H9 (cell line): ENCODE results near the gene METRN. TPM values are rescaled to one million over a fixed set of nuclear protein-coding genes. Genes with fewer than 3 reads are reported as not detected.

ENCODE experiments used
- DNase-seq: peaks from one replicate; pipeline ENCODE4 v3.0.0-alpha.2; 2017
- H2AFZ ChIP-seq: one replicate; pipeline ENCODE4 v1.6.1; 2013; ENCODE audit warnings: mild to moderate bottlenecking, low read length, control low read depth, moderate library complexity
- H2AK5ac ChIP-seq: 2 replicates; pipeline ENCODE4 v1.6.1; 2013; ENCODE audit warnings: low read length, control low read depth, mixed read lengths; ENCODE audit not compliant: insufficient read length
- H2BK120ac ChIP-seq: one replicate; pipeline ENCODE4 v1.6.1; 2013; ENCODE audit warnings: low read depth, mild to moderate bottlenecking, low read length, control low read depth, inconsistent platforms; ENCODE audit not compliant: poor library complexity, severe bottlenecking
- H2BK12ac ChIP-seq: 2 replicates; pipeline ENCODE4 v1.6.1; 2013; ENCODE audit warnings: low read length, control low read depth, mixed read lengths, low read depth; ENCODE audit not compliant: insufficient read length
- H2BK15ac ChIP-seq: 2 replicates; pipeline ENCODE4 v1.6.1; 2013; ENCODE audit warnings: low read depth, low read length, control low read depth
- H2BK20ac ChIP-seq: one replicate; pipeline ENCODE4 v1.6.1; 2013; ENCODE audit warnings: low read depth, mild to moderate bottlenecking, low read length, control low read depth, inconsistent platforms; ENCODE audit not compliant: poor library complexity, severe bottlenecking
- H2BK5ac ChIP-seq: 2 replicates; pipeline ENCODE4 v1.6.1; 2013; ENCODE audit warnings: low read length, control low read depth, mixed read lengths; ENCODE audit not compliant: insufficient read length
- H3K14ac ChIP-seq: 2 replicates; pipeline ENCODE4 v1.6.1; 2013; ENCODE audit warnings: low read length, control low read depth; ENCODE audit not compliant: insufficient read depth
- H3K18ac ChIP-seq: 2 replicates; pipeline ENCODE4 v1.6.1; 2013; ENCODE audit warnings: low read depth, mild to moderate bottlenecking, mixed read lengths, low read length, control low read depth; ENCODE audit not compliant: insufficient read length
- H3K23ac ChIP-seq: 2 replicates; pipeline ENCODE4 v1.6.1; 2013; ENCODE audit warnings: low read length, control low read depth, mixed read lengths, low read depth; ENCODE audit not compliant: insufficient read length
- H3K23me2 ChIP-seq: 2 replicates; pipeline ENCODE4 v1.6.1; 2013; ENCODE audit warnings: low read depth, mild to moderate bottlenecking, mixed read lengths, low read length, control low read depth; ENCODE audit not compliant: insufficient read length, poor library complexity, severe bottlenecking
- H3K27ac ChIP-seq: 2 replicates; pipeline ENCODE4 v1.5.1; 2013; ENCODE audit warnings: low read length, control low read depth, mixed read lengths, low read depth; ENCODE audit not compliant: insufficient read length
- H3K27me3 ChIP-seq: 2 replicates; pipeline ENCODE4 v1.6.1; 2013; ENCODE audit warnings: low read length, control low read depth, inconsistent platforms; ENCODE audit not compliant: insufficient read depth
- H3K4ac ChIP-seq: 2 replicates; pipeline ENCODE4 v1.6.1; 2013; ENCODE audit warnings: low read depth, mild to moderate bottlenecking, control low read depth, inconsistent platforms, low read length, moderate library complexity
- H3K4me1 ChIP-seq: 2 replicates; pipeline ENCODE4 v1.6.1; 2013; ENCODE audit warnings: low read length, control low read depth, inconsistent platforms; ENCODE audit not compliant: insufficient read depth
- H3K4me2 ChIP-seq: 2 replicates; pipeline ENCODE4 v1.6.1; 2013; ENCODE audit warnings: low read length, control low read depth, mixed read lengths; ENCODE audit not compliant: insufficient read length, insufficient read depth
- H3K56ac ChIP-seq: 2 replicates; pipeline ENCODE4 v1.6.1; 2013; ENCODE audit warnings: low read depth, mild to moderate bottlenecking, mixed read lengths, low read length, control low read depth; ENCODE audit not compliant: insufficient read length
- H3K79me1 ChIP-seq: 2 replicates; pipeline ENCODE4 v1.6.1; 2013; ENCODE audit warnings: low read depth, mild to moderate bottlenecking, moderate library complexity, low read length, control low read depth, inconsistent platforms; ENCODE audit not compliant: insufficient read depth, poor library complexity, severe bottlenecking
- H3K79me2 ChIP-seq: 2 replicates; pipeline ENCODE4 v1.6.1; 2013; ENCODE audit warnings: low read length, control low read depth, inconsistent platforms; ENCODE audit not compliant: insufficient read depth
- H3K9ac ChIP-seq: 2 replicates; pipeline ENCODE4 v1.6.1; 2013; ENCODE audit warnings: low read length, control low read depth, mixed read lengths; ENCODE audit not compliant: insufficient read length; ENCODE audit errors: extremely low read depth
- H3K9me3 ChIP-seq: one replicate; pipeline ENCODE4 v1.6.1; 2013; ENCODE audit warnings: low read depth, low read length, inconsistent platforms; ENCODE audit not compliant: control insufficient read depth
- H3T11ph ChIP-seq: one replicate; pipeline ENCODE4 v1.6.1; 2013; ENCODE audit warnings: mild to moderate bottlenecking, low read length, control low read depth, inconsistent platforms
- H4K20me1 ChIP-seq: one replicate; pipeline ENCODE4 v1.6.1; 2013; ENCODE audit not compliant: control insufficient read depth, insufficient read length, insufficient read depth
- H4K5ac ChIP-seq: 2 replicates; pipeline ENCODE4 v1.6.1; 2013; ENCODE audit warnings: low read depth, mild to moderate bottlenecking, mixed read lengths, low read length, control low read depth; ENCODE audit not compliant: insufficient read length
- H4K8ac ChIP-seq: replicated peaks from 2 replicates; pipeline ENCODE4 v1.6.1; 2013; ENCODE audit warnings: low read length, control low read depth, mixed read lengths, low read depth; ENCODE audit not compliant: insufficient read length
- H4K91ac ChIP-seq: 2 replicates; pipeline ENCODE4 v1.6.1; 2013; ENCODE audit warnings: low read depth, mild to moderate bottlenecking, moderate library complexity, mixed read lengths, low read length, control low read depth; ENCODE audit not compliant: insufficient read length
- H3K27ac Mint-ChIP-seq, 3 experiments: 2 replicates in 2 of 3; 3 replicates in 1 of 3; pipeline ENCODE4 v1.8.0; 2020 to 2021; ENCODE audit warnings: mixed read lengths in 3 of 3, mild to moderate bottlenecking in 1 of 3, moderate library complexity in 1 of 3
- H3K27me3 Mint-ChIP-seq: 2 replicates; pipeline ENCODE4 v1.8.0; 2021; ENCODE audit warnings: low read depth, mild to moderate bottlenecking, moderate library complexity, mixed read lengths
- H3K36me3 Mint-ChIP-seq, 3 experiments: 2 replicates in 2 of 3; 3 replicates in 1 of 3; pipeline ENCODE4 v1.8.0; 2020 to 2021; ENCODE audit warnings: low read depth in 3 of 3, mixed read lengths in 3 of 3; ENCODE audit not compliant: insufficient read depth in 1 of 3
- H3K4me1 Mint-ChIP-seq, 2 experiments: 2 replicates each; pipeline ENCODE4 v1.8.0; 2020; ENCODE audit warnings: mixed read lengths in 2 of 2
- H3K4me3 Mint-ChIP-seq, 2 experiments: 2 replicates in 1 of 2; 3 replicates in 1 of 2; pipeline ENCODE4 v1.8.0; 2020 to 2021; ENCODE audit warnings: mild to moderate bottlenecking in 2 of 2, mixed read lengths in 2 of 2, moderate library complexity in 1 of 2
- H3K9me3 Mint-ChIP-seq, 2 experiments: 2 replicates in 1 of 2; 3 replicates in 1 of 2; pipeline ENCODE4 v1.8.0; 2020; ENCODE audit warnings: mild to moderate bottlenecking in 2 of 2, mixed read lengths in 2 of 2, moderate library complexity in 1 of 2
- CTCF ChIP-seq: fragments of 200-600 bp; sonication (generic); conservative IDR thresholded peaks from 3 replicates; pipeline ENCODE4 v1.8.0; 2021; ENCODE audit warnings: antibody characterized with exemption, mild to moderate bottlenecking
- WGBS: extraction: QIAGEN DNeasy Blood & Tissue Kit; methylation state at CpG from one replicate; pipeline ENCODE4 v1.1.7; 2013; ENCODE audit warnings: missing lambda C conversion rate, low lambda C conversion rate, mixed read lengths; ENCODE audit not compliant: insufficient read length; ENCODE audit errors: extremely low coverage; 5-methylcytosine and 5-hydroxymethylcytosine counted together
- total RNA-seq: library from RNA; stranded (reverse); gene quantifications from 2 replicates; pipeline ENCODE4 v1.2.1, GENCODE V29; 2021

Gene METRN
- total RNA-seq, 1 experiment from 2014 or later = 26.2 TPM

GRCh38 chr16:733382-734207, 18.7 kb downstream of the METRN start:
- Histone ChIP-seq H2BK120ac (no peak overlapping the region), H3K79me2 (no peaks in the 10 kb centered on the region), H2BK20ac (no peak overlapping the region), H3K27me3 (no peaks in the 10 kb centered on the region), H3K79me1 (no peaks in the 10 kb centered on the region), H3K27ac (no peak overlapping the region), H3K9ac (no peak overlapping the region), H3T11ph (no peak overlapping the region), H2AK5ac (no peak overlapping the region), H3K23me2 (peaks cover under 1% of the 10 kb centered on the region), H3K4me1 (no peaks in the 10 kb centered on the region), H2BK12ac (no peak overlapping the region), H2BK15ac (no peak overlapping the region), H3K18ac (no peak overlapping the region), H3K23ac (no peak overlapping the region), H3K14ac (no peak overlapping the region), H3K4ac (no peak overlapping the region), H4K91ac (no peak overlapping the region), H2BK5ac (no peak overlapping the region), H4K5ac (no peak overlapping the region), H2AFZ (no peak overlapping the region), H3K4me2 (no peak overlapping the region), H3K56ac (no peak overlapping the region), H4K8ac (no peak overlapping the region), H4K20me1 (no peaks in the 10 kb centered on the region), H3K9me3 (no peaks in the 10 kb centered on the region)
- Mint-ChIP-seq H3K27ac (no peak overlapping the region), H3K9me3 (no peaks in the 10 kb centered on the region), H3K4me1 (peaks cover 4 to 9% of the 10 kb centered on the region in 2 experiments), H3K27me3 (no peaks in the 10 kb centered on the region), H3K4me3 (no peak overlapping the region), H3K36me3 (peaks cover 5 to 36% (median 24%) of the 10 kb centered on the region in 3 experiments; a peak in 6 of 7 replicates)
- TF ChIP-seq CTCF = peak; percentile 49; the same call in 2 of the 3 replicates
- no CpG with 5 or more reads among the region's 34 CpGs for WGBS
- DNase-seq = no peak
